Mammary epithelial cell (primary cell): ENCODE results near the gene MDGA2.

Experiments used
- CTCF ChIP-seq, 2 donors: IDR thresholded peaks in 1 of 2; conservative IDR thresholded peaks in 1 of 2; 2 replicates each; pipeline ENCODE4 v1.5.1; 2011 to 2012; ENCODE audit warnings: inconsistent platforms in 2 of 2, low read length in 2 of 2, mild to moderate bottlenecking in 2 of 2, control low read depth in 1 of 2, low read depth in 1 of 2; ENCODE audit not compliant: insufficient read depth in 1 of 2; ENCODE audit errors: extremely low read depth in 1 of 2
- EZH2 ChIP-seq: IDR thresholded peaks from 2 replicates; pipeline ENCODE4 v1.6.1; 2012; ENCODE audit warnings: low read length, inconsistent platforms, borderline replicate concordance

- TF ChIP-seq CTCF (conservative IDR thresholded peaks at IDR 0.05 in 1 of 2, IDR thresholded peaks at IDR 0.05 in 1 of 2; ENCODE audit: extremely low read depth in 1 of 2, insufficient read depth in 1 of 2, low read depth in 1 of 2, low read length in 2 of 2) (no peak), EZH2 (no peak)
These were observed 136.4 kb downstream of the MDGA2 start for GRCh38 chr14:47539031-47539461.
